ENCODE data around the gene PTPRT.

Gene PTPRT

GRCh38 chr20:42391807-42392206, 797.9 kb downstream of the PTPRT start:
- H3K27me3 ChIP-seq (ENCODE audit: control insufficient read depth in 1 of 2, insufficient read depth in 2 of 2, low read length in 2 of 2): no peaks in the 10 kb centered on the region
- H3K9me3 ChIP-seq (ENCODE audit: control insufficient read depth in 1 of 2, low read length in 2 of 2): no peaks in the 10 kb centered on the region

GRCh38 chr20:42380287-42380686, 809.4 kb downstream of the PTPRT start:
- Histone ChIP-seq H3K27ac (ENCODE audit: low read depth, low read length) (no peak overlapping the region), H3K4me1 (ENCODE audit: control insufficient read depth in 1 of 2, insufficient read depth in 2 of 2, low read length in 2 of 2) (no peaks in the 10 kb centered on the region), H3K27me3 (ENCODE audit: control insufficient read depth in 1 of 2, insufficient read depth in 2 of 2, low read length in 2 of 2) (no peaks in the 10 kb centered on the region), H3K9ac (ENCODE audit: low read depth in 1 of 2, low read length in 2 of 2) (no peak overlapping the region), H3K36me3 (ENCODE audit: control insufficient read depth in 1 of 2, insufficient read depth in 2 of 2, low read length in 2 of 2) (no peaks in the 10 kb centered on the region), H3K4me3 (ENCODE audit: low read depth in 1 of 2, low read length in 2 of 2) (no peak overlapping the region), H3K9me3 (ENCODE audit: control insufficient read depth in 1 of 2, low read length in 2 of 2) (no peaks in the 10 kb centered on the region)

More at GRCh38 chr20:42391807-42392206, 797.9 kb downstream of the PTPRT start:
- Histone ChIP-seq H3K36me3 (ENCODE audit: control insufficient read depth in 1 of 2, insufficient read depth in 2 of 2, low read length in 2 of 2) (no peaks in the 10 kb centered on the region), H3K9ac (ENCODE audit: low read depth in 1 of 2, low read length in 2 of 2) (no peak overlapping the region), H3K4me3 (ENCODE audit: low read depth in 1 of 2, low read length in 2 of 2) (no peak overlapping the region), H3K4me1 (ENCODE audit: control insufficient read depth in 1 of 2, insufficient read depth in 2 of 2, low read length in 2 of 2) (no peaks in the 10 kb centered on the region), H3K27ac (ENCODE audit: low read depth, low read length) (no peak overlapping the region)

- no peaks in the 10 kb centered on the region for H3K4me1 ChIP-seq (ENCODE audit: control insufficient read depth in 1 of 2, insufficient read depth in 2 of 2, low read length in 2 of 2)
Observed at GRCh38 chr20:42379385-42379784, 810.3 kb downstream of the PTPRT start.

GRCh38 chr20:42378826-42379225, 810.9 kb downstream of the PTPRT start:
- Histone ChIP-seq H3K9me3 (ENCODE audit: control insufficient read depth in 1 of 2, low read length in 2 of 2) (no peaks in the 10 kb centered on the region), H3K36me3 (ENCODE audit: control insufficient read depth in 1 of 2, insufficient read depth in 2 of 2, low read length in 2 of 2) (no peaks in the 10 kb centered on the region), H3K4me1 (ENCODE audit: control insufficient read depth in 1 of 2, insufficient read depth in 2 of 2, low read length in 2 of 2) (no peaks in the 10 kb centered on the region), H3K9ac (ENCODE audit: low read depth in 1 of 2, low read length in 2 of 2) (no peak overlapping the region), H3K4me3 (ENCODE audit: low read depth in 1 of 2, low read length in 2 of 2) (no peak overlapping the region), H3K27me3 (ENCODE audit: control insufficient read depth in 1 of 2, insufficient read depth in 2 of 2, low read length in 2 of 2) (no peaks in the 10 kb centered on the region), H3K27ac (ENCODE audit: low read depth, low read length) (no peak overlapping the region)

More at GRCh38 chr20:42379385-42379784, 810.3 kb downstream of the PTPRT start:
- no peak overlapping the region for H3K27ac ChIP-seq (ENCODE audit: low read depth, low read length)
- no peaks in the 10 kb centered on the region for H3K36me3 ChIP-seq (ENCODE audit: control insufficient read depth in 1 of 2, insufficient read depth in 2 of 2, low read length in 2 of 2)
- H3K27me3 ChIP-seq (ENCODE audit: control insufficient read depth in 1 of 2, insufficient read depth in 2 of 2, low read length in 2 of 2): no peaks in the 10 kb centered on the region
- no peak overlapping the region for H3K4me3 ChIP-seq (ENCODE audit: low read depth in 1 of 2, low read length in 2 of 2)
- H3K9me3 ChIP-seq (ENCODE audit: control insufficient read depth in 1 of 2, low read length in 2 of 2): no peaks in the 10 kb centered on the region
- H3K9ac ChIP-seq (ENCODE audit: low read depth in 1 of 2, low read length in 2 of 2): no peak overlapping the region

GRCh38 chr20:42376131-42376530, 813.6 kb downstream of the PTPRT start:
- H3K36me3 ChIP-seq (ENCODE audit: control insufficient read depth in 1 of 2, insufficient read depth in 2 of 2, low read length in 2 of 2): no peaks in the 10 kb centered on the region
- H3K9me3 ChIP-seq (ENCODE audit: control insufficient read depth in 1 of 2, low read length in 2 of 2): no peaks in the 10 kb centered on the region
- no peaks in the 10 kb centered on the region for H3K4me1 ChIP-seq (ENCODE audit: control insufficient read depth in 1 of 2, insufficient read depth in 2 of 2, low read length in 2 of 2)
- no peak overlapping the region for H3K9ac ChIP-seq (ENCODE audit: low read depth in 1 of 2, low read length in 2 of 2)
- H3K27ac ChIP-seq (ENCODE audit: low read depth, low read length): no peak overlapping the region
- no peaks in the 10 kb centered on the region for H3K27me3 ChIP-seq (ENCODE audit: control insufficient read depth in 1 of 2, insufficient read depth in 2 of 2, low read length in 2 of 2)
- no peak overlapping the region for H3K4me3 ChIP-seq (ENCODE audit: low read depth in 1 of 2, low read length in 2 of 2)

DNA sequence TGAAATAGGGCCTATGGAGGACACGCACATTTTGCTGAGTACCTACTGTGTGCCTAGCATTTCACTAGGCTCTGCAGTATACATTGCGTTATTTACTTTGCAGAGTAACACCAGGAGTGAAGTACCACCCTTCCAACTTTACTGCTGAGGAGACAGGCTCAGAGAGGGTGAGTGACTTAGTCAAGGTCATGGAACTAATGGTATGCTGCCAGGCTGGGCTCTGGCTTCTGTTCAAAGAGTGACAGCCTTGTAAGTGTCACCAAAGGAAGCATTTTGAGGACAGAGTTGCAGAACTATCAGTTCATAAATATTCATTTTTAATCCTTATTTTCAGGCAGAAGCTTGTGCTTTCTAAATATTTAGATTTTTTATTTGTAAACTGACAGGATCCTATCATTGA, 816.7 kb downstream of the PTPRT start:
- H3K27me3 ChIP-seq (ENCODE audit: control insufficient read depth in 1 of 2, insufficient read depth in 2 of 2, low read length in 2 of 2): no peaks in the 10 kb centered on the region
- H3K36me3 ChIP-seq (ENCODE audit: control insufficient read depth in 1 of 2, insufficient read depth in 2 of 2, low read length in 2 of 2): no peaks in the 10 kb centered on the region
- H3K9ac ChIP-seq (ENCODE audit: low read depth in 1 of 2, low read length in 2 of 2): no peak overlapping the region
- H3K9me3 ChIP-seq (ENCODE audit: control insufficient read depth in 1 of 2, low read length in 2 of 2): no peaks in the 10 kb centered on the region
- H3K4me3 ChIP-seq (ENCODE audit: low read depth in 1 of 2, low read length in 2 of 2): no peak overlapping the region
- H3K4me1 ChIP-seq (ENCODE audit: control insufficient read depth in 1 of 2, insufficient read depth in 2 of 2, low read length in 2 of 2): no peaks in the 10 kb centered on the region
- H3K27ac ChIP-seq (ENCODE audit: low read depth, low read length): no peak overlapping the region

DNA sequence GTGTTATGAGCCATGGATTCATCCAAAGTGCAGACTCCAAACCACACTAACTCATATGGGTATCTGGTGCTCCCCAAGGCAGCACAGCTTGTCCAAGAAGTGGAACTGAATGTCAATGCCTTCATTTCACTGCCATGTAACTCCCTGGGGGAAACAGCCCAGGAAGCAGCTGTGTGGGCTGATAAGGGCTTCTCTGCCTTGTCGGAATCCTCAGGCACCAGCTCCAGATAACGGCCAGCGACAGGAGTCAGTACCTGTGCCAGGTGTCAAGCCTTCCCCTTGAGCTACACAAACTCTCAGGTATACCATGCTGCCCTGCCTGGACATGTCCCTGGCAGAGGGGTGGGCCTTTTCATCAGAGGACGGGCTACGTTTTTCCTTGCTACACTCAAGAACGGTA, 819.6 kb downstream of the PTPRT start:
- no peaks in the 10 kb centered on the region for H3K9me3 ChIP-seq (ENCODE audit: control insufficient read depth in 1 of 2, low read length in 2 of 2)
- no peak overlapping the region for H3K27ac ChIP-seq (ENCODE audit: low read depth, low read length)
- H3K27me3 ChIP-seq (ENCODE audit: control insufficient read depth in 1 of 2, insufficient read depth in 2 of 2, low read length in 2 of 2): no peaks in the 10 kb centered on the region
- H3K4me1 ChIP-seq (ENCODE audit: control insufficient read depth in 1 of 2, insufficient read depth in 2 of 2, low read length in 2 of 2): no peaks in the 10 kb centered on the region
- H3K36me3 ChIP-seq (ENCODE audit: control insufficient read depth in 1 of 2, insufficient read depth in 2 of 2, low read length in 2 of 2): no peaks in the 10 kb centered on the region
- no peak overlapping the region for H3K4me3 ChIP-seq (ENCODE audit: low read depth in 1 of 2, low read length in 2 of 2)
- H3K9ac ChIP-seq (ENCODE audit: low read depth in 1 of 2, low read length in 2 of 2): no peak overlapping the region

DNA sequence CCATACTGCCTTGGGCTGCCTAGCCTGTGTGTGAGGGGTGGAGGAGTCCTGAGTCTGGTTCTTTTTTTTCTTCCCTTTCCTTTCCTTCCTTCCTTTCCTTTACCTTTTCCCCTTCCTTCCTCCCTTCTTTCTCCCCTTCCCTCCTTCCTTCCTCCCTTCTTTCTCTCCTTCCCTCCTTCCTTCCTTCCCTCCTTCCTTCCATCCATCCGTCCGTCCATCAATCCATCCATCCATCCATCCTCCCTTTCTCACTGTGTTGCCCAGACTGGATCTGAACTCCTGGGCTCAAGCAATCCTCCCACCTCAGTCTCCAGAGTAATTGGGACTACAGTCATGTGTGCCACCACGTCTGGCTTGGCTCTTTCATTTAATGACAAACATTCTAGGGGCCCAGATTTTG, 820.8 kb downstream of the PTPRT start:
- no peaks in the 10 kb centered on the region for H3K27me3 ChIP-seq (ENCODE audit: control insufficient read depth in 1 of 2, insufficient read depth in 2 of 2, low read length in 2 of 2)
- no peaks in the 10 kb centered on the region for H3K9me3 ChIP-seq (ENCODE audit: control insufficient read depth in 1 of 2, low read length in 2 of 2)
- H3K27ac ChIP-seq (ENCODE audit: low read depth, low read length): no peak overlapping the region
- H3K4me1 ChIP-seq (ENCODE audit: control insufficient read depth in 1 of 2, insufficient read depth in 2 of 2, low read length in 2 of 2): no peaks in the 10 kb centered on the region
- H3K36me3 ChIP-seq (ENCODE audit: control insufficient read depth in 1 of 2, insufficient read depth in 2 of 2, low read length in 2 of 2): no peaks in the 10 kb centered on the region
- H3K9ac ChIP-seq (ENCODE audit: low read depth in 1 of 2, low read length in 2 of 2): no peak overlapping the region
- H3K4me3 ChIP-seq (ENCODE audit: low read depth in 1 of 2, low read length in 2 of 2): no peak overlapping the region

DNA sequence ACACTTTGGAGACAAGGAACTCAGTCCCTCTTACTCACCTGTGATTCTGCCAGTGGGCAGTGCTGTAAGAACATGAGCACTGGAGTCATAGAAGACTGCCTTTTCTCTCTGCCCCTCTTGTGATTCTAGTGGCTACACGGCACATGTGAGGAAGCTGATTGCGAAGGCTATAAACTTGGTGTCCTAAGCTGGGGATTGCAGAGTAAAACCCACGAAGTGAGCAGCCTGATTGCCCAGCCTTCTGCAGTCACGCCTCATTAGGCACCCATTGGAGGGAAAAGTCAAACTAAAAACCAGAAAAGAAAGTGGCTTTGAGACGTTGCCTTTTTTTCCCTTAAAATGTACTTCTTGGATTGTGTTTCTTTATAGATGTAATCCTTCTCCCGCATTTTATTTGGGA, 823.1 kb downstream of the PTPRT start:
- no peak overlapping the region for H3K4me3 ChIP-seq (ENCODE audit: low read depth in 1 of 2, low read length in 2 of 2)
- H3K27ac ChIP-seq (ENCODE audit: low read depth, low read length): no peak overlapping the region
- H3K27me3 ChIP-seq (ENCODE audit: control insufficient read depth in 1 of 2, insufficient read depth in 2 of 2, low read length in 2 of 2): no peaks in the 10 kb centered on the region
- H3K36me3 ChIP-seq (ENCODE audit: control insufficient read depth in 1 of 2, insufficient read depth in 2 of 2, low read length in 2 of 2): no peaks in the 10 kb centered on the region
- H3K9ac ChIP-seq (ENCODE audit: low read depth in 1 of 2, low read length in 2 of 2): no peak overlapping the region
- no peaks in the 10 kb centered on the region for H3K4me1 ChIP-seq (ENCODE audit: control insufficient read depth in 1 of 2, insufficient read depth in 2 of 2, low read length in 2 of 2)
- no peaks in the 10 kb centered on the region for H3K9me3 ChIP-seq (ENCODE audit: control insufficient read depth in 1 of 2, low read length in 2 of 2)

DNA sequence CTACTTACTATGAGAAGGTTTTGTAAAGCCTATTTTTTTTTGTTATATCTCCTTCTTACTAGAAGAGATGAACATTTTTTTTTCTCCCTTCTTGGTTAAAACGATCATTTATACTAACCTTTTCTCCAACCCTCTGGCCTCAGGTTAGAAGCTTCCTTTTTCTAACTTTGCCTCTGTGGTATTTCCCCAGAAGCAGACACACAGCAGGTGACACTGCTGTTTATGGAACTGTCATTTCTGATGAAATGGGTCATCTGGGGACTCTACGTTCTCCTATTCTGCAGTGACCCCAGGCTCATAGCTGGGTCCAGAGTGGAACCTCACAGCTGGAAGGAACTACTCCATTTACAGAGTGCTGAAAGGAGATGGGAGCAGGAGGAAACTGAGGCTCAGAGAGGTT, 825.3 kb downstream of the PTPRT start:
- Histone ChIP-seq H3K27me3 (ENCODE audit: control insufficient read depth in 1 of 2, insufficient read depth in 2 of 2, low read length in 2 of 2) (no peaks in the 10 kb centered on the region), H3K4me3 (ENCODE audit: low read depth in 1 of 2, low read length in 2 of 2) (no peak overlapping the region), H3K27ac (ENCODE audit: low read depth, low read length) (no peak overlapping the region), H3K36me3 (ENCODE audit: control insufficient read depth in 1 of 2, insufficient read depth in 2 of 2, low read length in 2 of 2) (no peaks in the 10 kb centered on the region), H3K9ac (ENCODE audit: low read depth in 1 of 2, low read length in 2 of 2) (no peak overlapping the region), H3K9me3 (ENCODE audit: control insufficient read depth in 1 of 2, low read length in 2 of 2) (no peaks in the 10 kb centered on the region), H3K4me1 (ENCODE audit: control insufficient read depth in 1 of 2, insufficient read depth in 2 of 2, low read length in 2 of 2) (no peaks in the 10 kb centered on the region)

DNA sequence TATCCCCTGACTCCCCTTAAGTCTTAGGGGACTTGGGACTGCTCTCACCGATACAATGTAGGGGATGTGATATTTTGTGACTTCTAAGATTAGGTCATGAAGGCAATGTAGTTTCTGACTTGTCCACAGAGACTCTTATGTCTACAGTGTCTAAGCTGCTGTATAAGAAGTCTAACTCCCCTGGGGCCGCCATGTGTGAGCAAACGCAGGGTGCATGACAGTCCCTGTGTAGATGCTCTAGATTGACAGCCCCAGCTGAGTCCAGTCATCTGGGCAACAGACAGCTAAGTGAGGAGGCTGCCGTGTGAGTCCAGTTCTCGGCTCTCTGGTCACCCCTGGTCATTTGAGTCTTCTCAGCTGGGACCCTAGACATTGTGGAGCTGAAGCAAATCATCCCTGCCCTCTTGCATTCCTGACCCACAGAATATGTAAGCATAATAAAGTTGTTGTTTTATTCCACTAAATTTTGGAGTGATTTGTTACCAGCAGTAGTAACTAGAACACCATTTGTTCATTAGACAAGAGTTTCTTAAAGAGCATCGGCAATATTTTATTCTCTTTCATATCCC, 828.2 kb downstream of the PTPRT start:
- Histone ChIP-seq H3K36me3 (ENCODE audit: control insufficient read depth in 1 of 2, insufficient read depth in 2 of 2, low read length in 2 of 2) (no peaks in the 10 kb centered on the region), H3K4me3 (ENCODE audit: low read depth in 1 of 2, low read length in 2 of 2) (no peak overlapping the region), H3K27me3 (ENCODE audit: control insufficient read depth in 1 of 2, insufficient read depth in 2 of 2, low read length in 2 of 2) (no peaks in the 10 kb centered on the region), H3K9ac (ENCODE audit: low read depth in 1 of 2, low read length in 2 of 2) (no peak overlapping the region), H3K4me1 (ENCODE audit: control insufficient read depth in 1 of 2, insufficient read depth in 2 of 2, low read length in 2 of 2) (no peaks in the 10 kb centered on the region), H3K27ac (ENCODE audit: low read depth, low read length) (no peak overlapping the region), H3K9me3 (ENCODE audit: control insufficient read depth in 1 of 2, low read length in 2 of 2) (no peaks in the 10 kb centered on the region)

All from duodenal mucosa (tissue), 2 donors.